SHP77 treated with DMSO at 0.1 percent for 48 hours (cell line): Measurements from ENCODE around the gene IL10.

Experiments used
- DNase-seq: peaks from one replicate; lab custom pipeline; 2025; lab: John Stamatoyannopoulos, UW

IL10 gene

GRCh38 chr1:206772243-206772937 lies at the start of gene IL10:
Gene IL10, minus strand, starts transcription at chr1:206772494. Its CDS starts 59 bp downstream, at chr1:206772435.
- DNase-seq, result no peak

- DNase-seq, result no peak
Observed at GRCh38 chr1:206821493-206821892, 49.2 kb upstream of the IL10 start.

GRCh38 chr1:206816390-206817287 lies 44.3 kb upstream of the IL10 start:
- no peak for DNase-seq

- no peak for DNase-seq
Observed at GRCh38 chr1:206814716-206815341, 42.5 kb upstream of the IL10 start.

- no peak for DNase-seq
Observed at GRCh38 chr1:206812471-206812870, 40.2 kb upstream of the IL10 start.

GRCh38 chr1:206809504-206810084 lies 37.3 kb upstream of the IL10 start:
- DNase-seq, result no peak

- no peak for DNase-seq
Observed at GRCh38 chr1:206808615-206809014, 36.3 kb upstream of the IL10 start.

GRCh38 chr1:206805357-206805756 lies 33.1 kb upstream of the IL10 start:
- no peak for DNase-seq

- DNase-seq, result no peak
Observed at GRCh38 chr1:206804156-206804737, 32.0 kb upstream of the IL10 start.

GRCh38 chr1:206803221-206803730 lies 31.0 kb upstream of the IL10 start:
- no peak for DNase-seq

GRCh38 chr1:206802401-206802800 lies 30.1 kb upstream of the IL10 start:
- DNase-seq, result no peak

- DNase-seq, result no peak
Observed at GRCh38 chr1:206801467-206801866, 29.2 kb upstream of the IL10 start.

GRCh38 chr1:206800891-206801290 lies 28.6 kb upstream of the IL10 start:
- no peak for DNase-seq

GRCh38 chr1:206800411-206800810 lies 28.1 kb upstream of the IL10 start:
- no peak for DNase-seq

GRCh38 chr1:206799311-206799710 lies 27.0 kb upstream of the IL10 start:
- DNase-seq, result no peak

GRCh38 chr1:206798384-206798996 lies 26.2 kb upstream of the IL10 start:
- no peak for DNase-seq

GRCh38 chr1:206797534-206798383 lies 25.5 kb upstream of the IL10 start:
- DNase-seq, result no peak

GRCh38 chr1:206796981-206797402 lies 24.7 kb upstream of the IL10 start:
- no peak for DNase-seq

GRCh38 chr1:206796116-206796515 lies 23.8 kb upstream of the IL10 start:
- no peak for DNase-seq

GRCh38 chr1:206794294-206794908 lies 22.1 kb upstream of the IL10 start:
- no peak for DNase-seq
